GM21825 (cell line): Measurements from ENCODE around the gene CMSS1.

Source experiments
- ATAC-seq: cut with Tn5 transposase; IDR thresholded peaks from one replicate; pipeline ENCODE4 v1.9.1; 2021; ENCODE audit warnings: mild to moderate bottlenecking, moderate library complexity; ENCODE audit not compliant: unreplicated experiment

Gene CMSS1

DNA sequence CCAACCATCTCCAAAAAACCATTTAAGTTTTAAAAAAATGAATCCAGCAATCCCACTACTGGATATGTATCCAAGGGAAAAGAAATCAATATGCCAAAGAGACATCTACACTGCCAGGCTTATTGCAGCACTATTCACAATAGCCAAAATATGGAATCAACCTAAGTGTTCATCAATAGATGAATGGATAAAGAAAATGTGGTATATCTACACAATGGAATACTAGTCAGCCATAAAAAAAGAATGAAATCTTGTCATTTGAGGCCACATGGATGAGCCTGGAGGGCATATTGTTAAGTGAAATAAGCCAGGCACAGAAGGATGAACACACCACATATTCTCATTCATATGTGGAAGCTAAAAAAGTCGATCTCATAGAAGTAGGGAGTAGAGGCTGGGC, 160.6 kb downstream of the CMSS1 start:
- no peak for ATAC-seq

DNA sequence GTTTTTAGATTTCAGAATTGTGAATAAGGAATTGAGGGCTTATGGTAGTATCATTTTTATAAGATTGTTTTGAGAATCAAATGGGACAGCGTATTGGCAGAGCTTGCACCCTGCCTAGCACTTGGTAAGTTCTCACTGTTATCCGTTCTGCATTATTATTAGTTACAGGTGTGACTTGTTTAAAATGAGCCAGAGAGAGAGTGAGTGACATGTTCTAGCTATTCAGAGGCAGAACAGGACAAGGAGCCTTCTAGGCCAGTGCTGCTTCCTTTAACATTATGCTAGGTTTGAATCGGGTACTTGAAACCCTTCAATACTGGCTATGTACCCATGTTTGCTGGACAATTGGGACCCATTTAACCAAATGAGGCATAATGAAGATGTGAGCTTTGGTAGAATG, 162.9 kb downstream of the CMSS1 start:
- no peak for ATAC-seq

DNA sequence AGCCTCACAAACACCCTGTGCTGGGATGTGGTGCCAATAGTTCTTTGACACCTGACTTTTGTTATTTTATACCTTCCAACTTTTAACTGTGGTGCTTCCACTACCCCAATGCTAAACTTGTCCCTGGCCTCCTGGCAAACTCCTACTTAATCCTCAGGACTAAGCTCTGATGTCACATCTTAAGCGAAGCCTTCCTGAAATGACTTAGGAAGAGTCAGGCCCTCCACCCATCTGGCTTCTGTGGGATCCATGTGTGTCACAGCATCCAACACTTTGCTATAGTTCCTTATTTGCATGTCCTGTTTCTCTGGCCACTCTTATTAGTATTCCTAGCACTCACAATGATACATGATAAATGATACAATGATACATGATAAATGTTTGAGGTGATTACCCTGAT, 163.5 kb downstream of the CMSS1 start:
- no peak for ATAC-seq

DNA sequence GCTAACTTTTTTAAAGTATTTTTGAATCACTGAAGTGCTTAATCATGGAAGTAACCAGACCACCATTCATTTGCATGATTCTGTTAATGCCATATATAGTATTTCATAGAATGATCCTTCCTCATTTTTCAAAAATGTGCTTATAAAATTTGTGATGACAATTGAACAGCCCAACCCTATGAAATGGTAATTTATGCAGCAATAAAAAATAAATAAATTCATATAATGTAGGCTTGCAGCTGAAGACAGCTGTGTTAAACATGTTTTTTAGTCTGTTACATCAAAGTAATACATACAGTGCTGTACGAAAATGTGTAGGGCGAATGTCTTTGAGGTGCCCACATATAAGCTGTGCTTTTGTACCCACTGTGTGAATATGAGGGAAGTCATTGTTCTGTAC, 165.0 kb downstream of the CMSS1 start:
- ATAC-seq = no peak

DNA sequence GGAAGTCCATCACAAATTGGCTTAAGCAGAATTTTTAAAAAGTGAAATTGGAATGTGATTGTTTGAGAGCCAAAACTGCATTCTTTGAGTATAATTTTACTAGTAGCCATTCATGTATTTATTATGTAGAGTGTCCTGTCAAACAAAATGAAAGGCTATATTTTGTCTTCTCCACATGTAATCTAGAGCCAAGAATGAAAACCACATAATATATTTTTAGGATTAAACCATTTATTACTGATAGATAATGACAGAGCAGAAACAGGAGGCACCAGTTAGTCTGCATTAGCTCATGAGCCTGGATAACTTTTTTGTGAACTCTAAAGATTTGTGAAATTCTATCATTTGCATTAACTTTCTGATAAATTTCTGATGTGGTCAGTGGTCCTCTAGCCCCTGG, 166.5 kb downstream of the CMSS1 start:
- ATAC-seq = no peak

DNA sequence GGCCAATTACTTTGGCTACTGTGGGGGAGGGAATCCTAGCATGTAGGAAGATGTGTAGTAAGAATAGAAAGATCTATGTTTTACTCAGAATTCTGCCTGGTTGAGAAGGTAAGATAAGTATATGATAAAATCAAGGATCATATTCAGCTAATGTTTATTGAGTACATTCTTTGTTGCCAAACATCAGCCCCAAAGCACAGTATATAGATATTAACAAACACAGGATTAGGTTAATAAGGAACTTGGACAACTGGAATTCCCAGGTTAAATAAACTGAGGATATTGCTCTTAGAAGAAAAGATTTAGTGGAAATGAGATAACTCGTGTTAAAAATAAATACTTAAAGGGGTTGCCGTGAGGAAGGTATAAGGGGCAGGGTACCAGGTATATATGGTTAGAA, 167.0 kb downstream of the CMSS1 start:
- no peak for ATAC-seq

DNA sequence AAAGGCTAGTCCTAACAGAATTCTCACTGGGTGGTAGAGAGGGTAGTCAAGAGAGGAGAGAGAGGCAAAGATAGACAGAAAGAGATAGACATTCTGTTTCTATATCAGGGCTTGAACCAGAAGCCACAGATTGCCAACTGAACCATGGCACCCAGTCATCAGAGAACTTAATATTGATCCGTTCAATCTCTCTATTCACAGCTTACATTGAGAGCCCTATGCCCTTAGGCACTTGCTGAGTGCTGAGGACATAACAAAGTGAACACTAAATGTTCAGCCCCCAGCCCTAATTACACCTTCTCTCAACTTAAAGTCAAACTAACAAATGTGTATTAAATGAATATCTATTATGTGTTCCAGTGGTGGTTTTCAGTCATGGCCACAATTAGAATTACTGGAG, 172.5 kb downstream of the CMSS1 start:
- no peak for ATAC-seq

DNA sequence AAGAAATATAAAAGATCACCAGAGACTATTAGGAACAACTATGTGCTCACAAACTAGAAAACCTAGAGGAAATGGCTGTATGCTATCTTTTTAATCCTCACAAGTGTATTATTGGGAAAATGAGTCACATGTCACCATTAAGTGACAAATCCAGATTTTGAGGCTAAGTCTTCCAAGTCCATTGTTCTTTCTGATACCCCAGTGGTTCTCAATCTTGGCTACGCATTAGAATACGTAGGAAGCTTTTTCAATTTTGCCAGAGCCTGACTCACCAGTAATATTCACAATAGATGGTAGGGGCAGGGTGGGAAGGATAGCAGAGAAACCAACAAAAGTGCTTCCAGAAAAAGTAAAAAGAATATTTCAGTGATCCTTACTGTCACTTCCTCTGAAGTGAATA, 179.6 kb downstream of the CMSS1 start:
- ATAC-seq = no peak

DNA sequence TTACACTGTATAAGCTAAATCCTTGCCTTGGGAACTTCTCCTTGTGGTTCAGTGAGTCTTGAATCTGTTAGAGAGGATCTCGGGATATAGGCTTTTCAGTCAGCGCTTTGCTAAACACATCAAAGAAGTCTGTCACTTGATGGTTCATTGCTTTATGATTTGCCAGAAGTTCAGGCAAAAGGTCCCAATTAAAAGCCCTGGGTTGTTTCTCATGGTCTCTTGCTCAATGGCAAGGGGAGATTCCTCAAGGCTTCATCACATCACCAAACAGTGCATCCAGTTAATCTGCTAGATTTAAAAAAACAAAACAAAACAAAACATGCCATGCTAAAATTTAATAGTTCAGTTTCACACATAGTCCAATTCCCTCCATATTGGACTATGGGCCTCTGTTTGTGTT, 181.9 kb downstream of the CMSS1 start:
- no peak for ATAC-seq

DNA sequence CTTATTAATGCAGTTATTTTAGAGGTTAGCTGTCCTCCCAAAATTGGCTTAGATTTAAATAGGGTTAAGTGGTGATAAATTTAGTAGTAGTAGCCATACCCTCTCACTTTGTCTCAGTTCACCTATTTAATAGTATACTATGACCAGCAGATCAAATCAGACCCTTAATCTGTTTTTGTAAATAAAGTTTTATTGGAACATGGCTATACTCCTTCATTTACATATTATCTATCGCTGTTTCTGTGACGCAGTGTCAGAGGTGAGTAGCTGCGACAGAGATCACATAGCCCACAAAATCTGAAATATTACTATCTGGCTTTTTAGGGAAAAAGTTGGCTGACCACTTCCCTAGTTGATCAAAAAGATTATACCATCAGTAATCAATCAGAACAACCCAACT, 183.4 kb downstream of the CMSS1 start:
- no peak for ATAC-seq

DNA sequence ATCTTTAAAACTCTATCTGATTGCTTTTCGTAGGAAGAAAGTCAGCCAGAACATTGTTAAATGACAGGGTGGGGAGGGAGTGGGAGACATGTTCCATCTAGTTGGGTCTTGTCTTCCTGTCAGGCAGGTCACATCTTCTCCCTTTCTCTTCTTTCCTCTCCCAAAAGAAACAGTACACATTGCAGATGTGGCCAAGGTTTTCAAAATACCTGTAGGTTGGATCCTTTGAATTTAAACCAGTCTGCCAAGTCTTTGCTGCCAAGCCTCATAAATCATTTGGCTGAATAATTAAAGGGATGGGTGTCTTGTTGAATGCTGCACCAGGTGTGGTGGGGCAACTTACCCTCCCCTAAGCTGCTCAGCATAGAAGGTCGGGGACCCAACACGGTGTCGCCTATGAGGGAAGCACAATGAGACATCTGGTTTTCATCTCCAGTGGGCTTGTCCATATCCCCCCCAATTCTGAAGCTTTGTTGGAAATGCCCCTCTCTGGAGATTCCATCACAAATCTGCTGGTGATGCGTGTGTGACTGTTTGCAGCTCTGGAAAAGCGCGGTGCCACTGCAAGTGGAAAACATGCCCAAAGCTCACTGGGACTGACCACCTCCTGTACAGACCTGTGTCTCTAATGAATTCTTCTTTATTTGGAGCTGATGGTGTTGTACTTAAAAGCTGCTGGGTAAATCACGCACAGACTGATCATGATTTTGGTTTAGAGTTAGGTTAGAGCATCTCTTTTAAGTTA, 184.0 kb downstream of the CMSS1 start:
- ATAC-seq = no peak

DNA sequence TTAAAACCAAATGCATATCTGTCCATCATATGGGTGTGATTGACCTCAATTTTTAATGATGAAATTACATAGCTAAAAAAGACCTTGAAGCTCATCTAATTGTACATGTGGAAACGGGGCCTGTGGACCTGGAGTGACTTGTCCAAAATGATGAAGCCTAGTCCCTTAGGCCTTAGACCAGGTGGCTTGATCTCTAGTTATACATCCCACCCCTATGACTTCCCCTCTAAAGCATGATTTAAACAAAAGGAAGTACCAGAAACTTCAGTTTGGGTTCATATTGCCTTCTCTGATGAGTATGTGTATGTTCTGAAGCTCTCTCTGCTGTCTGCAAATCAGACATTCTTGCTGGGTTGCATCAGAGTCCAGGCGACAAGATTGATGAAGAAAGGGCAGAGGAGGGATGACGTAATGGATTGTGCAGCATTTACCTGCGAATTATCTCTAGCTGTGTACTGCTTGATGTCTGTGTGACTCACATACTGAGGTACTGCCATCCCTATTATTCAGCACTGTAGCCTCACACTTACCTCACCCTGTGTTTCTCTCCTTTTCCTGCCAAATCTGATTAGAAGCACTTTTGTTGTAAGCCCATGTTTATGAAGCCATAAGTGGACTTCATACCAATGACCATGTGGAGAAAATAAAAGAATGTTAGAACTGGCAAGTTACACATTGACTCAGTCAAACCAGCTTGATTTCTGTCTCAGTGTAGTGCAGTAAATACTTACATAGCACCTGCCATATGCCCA, 185.1 kb downstream of the CMSS1 start:
- no peak for ATAC-seq

DNA sequence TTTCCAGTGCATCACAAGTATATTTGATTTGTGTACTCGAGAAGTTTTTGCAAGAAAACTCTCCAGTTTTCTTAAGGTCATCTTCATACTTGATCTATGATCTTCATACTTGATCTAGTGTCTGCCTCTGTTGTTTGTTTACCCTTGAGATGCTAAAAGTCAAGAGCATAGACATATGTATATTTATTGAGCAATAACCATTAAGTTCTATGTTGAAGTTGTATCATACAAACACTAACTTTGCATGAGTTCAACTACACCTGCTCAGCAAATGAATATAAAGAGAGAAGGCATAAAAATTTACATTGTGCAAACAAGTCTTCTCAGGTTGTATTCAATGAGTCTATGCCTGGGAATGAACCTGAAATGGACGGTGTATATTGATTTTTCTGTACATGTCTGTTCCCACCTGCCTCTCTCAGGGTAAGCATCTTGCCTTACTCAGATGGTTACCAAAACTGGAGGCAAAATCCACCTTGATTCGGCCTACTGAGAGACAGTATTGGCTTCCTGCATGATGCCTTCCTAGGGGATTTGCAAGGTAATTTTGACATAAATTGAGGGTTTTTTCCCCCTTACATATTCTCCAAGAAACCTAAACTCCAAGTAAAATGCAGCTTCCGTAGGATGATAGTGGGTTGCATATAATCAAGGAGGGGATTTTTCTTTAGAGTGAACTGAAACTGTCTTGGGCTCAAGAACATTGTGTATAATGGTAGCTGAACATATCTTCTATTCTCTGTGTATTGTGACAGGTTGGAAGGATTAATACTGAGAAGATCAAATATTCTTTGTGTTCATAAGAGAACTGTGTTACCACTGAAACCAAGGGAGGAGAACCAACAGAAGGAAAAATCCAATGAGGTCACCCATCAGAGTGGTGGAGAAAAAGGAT, 186.2 kb downstream of the CMSS1 start:
- ATAC-seq = no peak

DNA sequence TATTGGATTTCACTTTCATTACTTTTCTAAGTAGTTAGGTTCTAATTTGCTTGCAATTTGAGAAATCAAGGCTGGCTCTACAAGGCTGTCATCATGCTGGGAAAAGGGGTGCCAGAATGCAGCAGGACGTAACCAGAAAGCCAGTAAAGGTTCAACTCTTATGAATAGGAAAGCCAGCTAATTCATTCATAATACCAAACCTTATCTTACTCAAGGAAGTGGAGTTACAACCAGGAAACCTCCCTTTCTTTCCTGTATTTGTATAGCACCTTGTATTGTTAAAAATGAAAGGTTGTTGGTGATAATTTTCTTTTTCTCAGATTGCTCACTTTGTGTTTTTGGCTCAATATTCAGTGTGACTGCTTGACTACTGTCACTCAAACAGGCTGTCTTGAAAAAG, 187.3 kb downstream of the CMSS1 start:
- ATAC-seq = no peak

DNA sequence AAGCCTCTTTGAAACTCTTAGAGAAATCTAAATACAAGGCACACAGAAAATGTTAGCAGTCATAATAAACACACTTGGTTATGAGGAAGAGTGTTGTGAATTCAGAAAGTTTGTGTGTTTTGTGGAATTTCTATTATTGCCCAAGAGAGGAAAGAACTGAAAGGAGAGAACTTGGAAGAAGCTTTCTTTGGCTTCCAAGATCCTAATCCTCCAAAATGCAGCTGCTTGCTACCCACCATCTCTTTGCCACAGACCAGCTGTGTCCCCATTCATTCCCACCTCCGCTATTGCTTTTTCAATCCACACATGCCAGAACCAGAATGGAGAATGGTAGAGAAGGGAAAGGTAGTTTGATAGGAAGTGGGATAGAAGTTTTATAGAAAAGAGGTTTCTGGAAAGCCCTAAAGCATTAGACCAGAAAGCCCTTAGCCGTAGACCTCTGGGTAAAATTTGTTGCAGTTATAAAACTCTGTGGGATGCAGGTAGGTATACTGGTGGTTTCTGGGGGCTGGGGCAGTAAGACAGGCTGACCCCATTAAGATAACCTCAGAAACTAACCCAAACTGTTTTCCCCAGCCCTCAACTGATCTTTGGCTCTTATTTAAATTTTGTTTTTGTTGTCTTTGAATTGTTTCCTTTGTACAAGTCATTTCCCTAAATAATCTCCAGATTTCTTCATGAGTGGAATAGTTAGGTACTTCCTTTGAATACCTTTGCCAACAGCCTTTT, 188.2 kb downstream of the CMSS1 start:
- ATAC-seq = no peak

DNA sequence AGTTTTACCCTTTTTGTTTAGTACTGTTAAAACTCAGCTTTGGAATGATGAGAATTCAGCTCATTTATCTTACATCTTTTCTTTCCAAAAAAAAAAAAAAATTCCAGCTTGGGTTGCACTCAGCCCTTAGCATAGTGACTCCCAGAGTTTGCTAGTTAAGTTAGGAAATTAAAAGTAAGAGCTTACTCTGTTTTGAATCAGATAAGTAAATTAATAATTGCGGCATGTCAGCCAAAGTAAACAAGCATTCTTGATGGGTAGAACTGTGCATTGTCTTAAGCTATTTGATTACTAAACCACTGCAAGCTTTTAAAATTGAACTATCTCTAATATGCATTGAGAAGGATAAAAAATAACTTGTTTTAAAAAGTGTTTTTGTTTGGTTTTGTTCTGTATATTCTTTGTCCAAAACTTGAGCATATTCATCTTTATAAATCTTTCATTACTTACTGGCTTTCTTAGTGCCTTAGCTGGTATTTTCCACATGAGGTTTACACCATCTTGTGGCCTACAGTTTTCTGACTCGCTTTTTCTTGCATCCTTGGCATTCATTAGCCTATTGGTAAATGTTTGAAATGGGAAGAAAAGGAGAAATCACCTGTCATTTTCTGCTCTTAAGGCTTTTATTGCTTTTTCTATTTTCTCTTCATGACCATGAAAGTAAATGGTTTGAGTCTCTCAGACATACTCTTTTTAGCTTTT, 189.1 kb downstream of the CMSS1 start:
- no peak for ATAC-seq

DNA sequence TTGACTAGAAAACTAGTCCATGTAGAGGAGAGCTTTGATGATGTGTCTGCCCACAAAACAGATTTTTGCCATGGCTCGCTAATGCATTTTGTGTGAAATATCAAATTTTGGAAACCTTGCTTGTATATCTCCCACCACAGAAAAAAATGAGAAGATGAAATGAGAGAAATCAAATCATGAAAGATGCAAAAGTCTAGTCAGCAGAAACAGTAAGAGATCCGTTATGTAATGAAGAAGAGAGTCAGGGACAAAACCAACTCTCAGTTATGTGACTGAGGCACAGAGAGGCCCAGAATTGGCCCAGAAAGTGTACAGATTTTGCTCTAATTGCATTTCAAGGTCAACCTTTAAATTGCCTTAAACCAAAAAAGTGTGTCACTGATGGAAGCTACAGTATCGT, 189.7 kb downstream of the CMSS1 start:
- no peak for ATAC-seq

DNA sequence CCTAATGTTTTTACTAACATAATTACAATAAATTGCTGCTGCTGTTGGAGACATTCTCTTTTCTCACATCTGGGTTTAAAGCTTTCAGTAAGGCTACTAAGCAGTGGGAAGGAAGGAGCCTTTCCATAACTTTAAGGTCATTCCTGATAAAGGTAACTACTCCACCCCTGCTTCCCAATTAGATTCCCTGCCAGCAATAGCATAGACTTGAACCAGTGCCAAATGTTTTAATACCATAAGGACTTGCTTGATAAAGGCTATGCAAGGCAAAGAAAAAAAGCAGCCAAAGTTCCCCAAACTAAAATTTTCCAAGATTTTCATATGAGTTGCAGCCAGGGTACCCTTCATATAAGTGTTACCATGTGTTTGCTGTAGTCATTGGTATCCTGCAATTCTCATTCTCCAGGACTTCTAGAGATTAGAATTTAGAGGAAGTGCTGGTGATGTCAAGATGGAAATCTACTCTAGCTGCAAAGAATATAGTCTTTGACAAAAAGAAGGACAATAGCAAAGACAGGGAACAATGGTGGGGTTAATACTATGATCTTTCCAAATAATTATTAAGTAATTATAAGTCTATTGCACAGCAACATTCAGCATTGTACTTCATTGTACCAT, 190.5 kb downstream of the CMSS1 start:
- ATAC-seq = no peak

DNA sequence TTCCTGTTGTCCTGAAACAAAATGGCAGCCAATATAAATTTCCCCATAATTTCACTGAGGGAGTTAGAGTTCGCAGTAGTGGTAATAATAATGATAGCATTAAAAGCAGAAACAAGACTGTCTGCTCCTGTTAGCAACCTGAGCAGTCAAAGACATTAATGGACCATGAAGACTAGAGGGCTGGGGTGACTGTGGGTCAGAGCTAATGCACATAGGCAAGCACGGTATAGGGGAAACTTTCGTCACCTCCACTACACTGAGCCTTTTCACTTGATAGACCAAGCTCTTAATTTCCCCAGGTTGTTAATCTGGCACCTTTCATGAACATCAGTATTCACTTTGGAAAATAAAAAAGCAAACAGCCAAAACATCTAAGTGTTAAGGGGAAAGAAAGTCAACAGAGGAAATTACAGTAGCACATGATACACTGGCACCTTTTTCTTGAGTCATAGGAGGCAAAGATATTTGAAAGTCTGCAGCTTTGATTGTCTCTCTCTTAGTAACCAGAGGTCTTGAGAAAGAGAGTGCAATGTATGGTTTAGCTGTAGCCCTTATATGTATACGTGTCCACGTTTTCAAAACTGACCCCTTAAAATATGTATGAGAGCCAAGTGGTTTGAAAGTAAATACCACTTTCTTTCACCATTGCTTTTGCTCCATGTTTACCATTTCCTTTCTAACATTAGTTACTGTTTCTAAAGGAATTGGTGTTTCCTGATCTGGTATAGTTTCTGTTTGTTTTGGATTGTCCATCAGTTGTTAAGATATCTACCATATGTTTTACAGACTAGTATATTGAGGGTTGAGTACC, 191.8 kb downstream of the CMSS1 start:
- ATAC-seq = no peak
